Gastrocnemius medialis (tissue), 4 donors: ENCODE data around the gene TIMM17B.

Experiments
- POLR2A ChIP-seq, 2 donors: fragments of 450-650 bp; IDR thresholded peaks; one replicate each; pipeline ENCODE4 v1.6.1; 2017; ENCODE audit warnings: antibody characterized with exemption in 2 of 2, mild to moderate bottlenecking in 2 of 2, moderate library complexity in 2 of 2
- TF ChIP-seq, protein P1 (sequence below), 5 experiments: fragments of 450-650 bp in 3 of 5; fragments of 200-600 bp in 2 of 5; sonication (generic) in 2 of 5; IDR thresholded peaks in 4 of 5; conservative IDR thresholded peaks in 1 of 5; 1 replicate in 4 of 5; 2 replicates in 1 of 5; pipeline ENCODE4 v1.5.1; 2016 to 2019; ENCODE audit warnings: antibody characterized with exemption in 5 of 5, mild to moderate bottlenecking in 3 of 5, moderate library complexity in 3 of 5

DNA sequence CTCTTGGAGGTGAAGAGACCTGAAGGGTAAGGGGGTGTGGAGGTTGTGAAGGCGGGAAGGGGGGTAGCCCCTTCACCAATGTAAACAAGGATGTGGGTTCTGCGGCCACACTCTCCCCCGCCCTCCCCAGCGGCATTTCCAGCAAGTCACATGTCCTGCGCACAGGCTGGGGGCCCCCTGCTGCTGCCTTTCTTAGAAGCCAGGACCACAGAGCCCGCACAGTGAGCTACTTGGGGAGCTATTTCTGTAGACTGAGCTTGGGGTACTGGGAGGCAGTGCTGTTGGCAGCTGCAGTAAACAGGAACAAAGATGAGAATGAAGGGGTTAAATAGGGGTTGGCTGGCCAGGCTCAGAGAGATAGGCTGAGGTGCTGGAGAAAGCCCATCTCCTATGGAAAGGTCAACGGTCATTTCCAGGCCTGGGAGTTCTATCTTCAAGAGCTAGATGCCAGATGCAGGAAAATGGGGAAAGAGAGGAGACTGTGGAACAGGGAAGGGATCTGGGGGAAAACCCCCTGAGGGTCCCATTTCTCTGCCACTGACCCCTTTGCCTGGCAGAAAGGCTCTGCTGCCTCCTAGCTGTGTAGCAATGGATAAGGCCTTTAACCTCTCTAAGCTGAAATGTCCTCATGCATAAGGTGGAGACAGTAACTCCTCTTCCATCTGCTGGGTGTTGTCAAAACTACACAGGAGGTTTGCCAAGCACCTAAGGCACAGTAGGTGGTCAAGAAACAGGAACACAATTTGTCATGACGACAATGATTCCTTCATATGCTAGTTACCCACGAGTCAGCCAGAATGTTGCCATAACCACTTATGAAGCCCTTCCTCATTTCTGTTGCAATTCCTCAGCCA is 39.7 kb upstream of the TIMM17B start:
- TF ChIP-seq, protein P1, sequence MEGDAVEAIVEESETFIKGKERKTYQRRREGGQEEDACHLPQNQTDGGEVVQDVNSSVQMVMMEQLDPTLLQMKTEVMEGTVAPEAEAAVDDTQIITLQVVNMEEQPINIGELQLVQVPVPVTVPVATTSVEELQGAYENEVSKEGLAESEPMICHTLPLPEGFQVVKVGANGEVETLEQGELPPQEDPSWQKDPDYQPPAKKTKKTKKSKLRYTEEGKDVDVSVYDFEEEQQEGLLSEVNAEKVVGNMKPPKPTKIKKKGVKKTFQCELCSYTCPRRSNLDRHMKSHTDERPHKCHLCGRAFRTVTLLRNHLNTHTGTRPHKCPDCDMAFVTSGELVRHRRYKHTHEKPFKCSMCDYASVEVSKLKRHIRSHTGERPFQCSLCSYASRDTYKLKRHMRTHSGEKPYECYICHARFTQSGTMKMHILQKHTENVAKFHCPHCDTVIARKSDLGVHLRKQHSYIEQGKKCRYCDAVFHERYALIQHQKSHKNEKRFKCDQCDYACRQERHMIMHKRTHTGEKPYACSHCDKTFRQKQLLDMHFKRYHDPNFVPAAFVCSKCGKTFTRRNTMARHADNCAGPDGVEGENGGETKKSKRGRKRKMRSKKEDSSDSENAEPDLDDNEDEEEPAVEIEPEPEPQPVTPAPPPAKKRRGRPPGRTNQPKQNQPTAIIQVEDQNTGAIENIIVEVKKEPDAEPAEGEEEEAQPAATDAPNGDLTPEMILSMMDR (IDR thresholded peaks at IDR 0.05 in 4 of 5, conservative IDR thresholded peaks at IDR 0.05 in 1 of 5) = no peak
- TF ChIP-seq POLR2A (IDR thresholded peaks at IDR 0.05) = no peak
